Testis (tissue), 3 donors: ENCODE data around the gene MLC1. TPM values are rescaled to one million over a fixed set of nuclear protein-coding genes. Genes with fewer than 3 reads are reported as not detected.
A peak's percentile ranks its signal among the peaks of the same experiment; 100 is the strongest.

ENCODE experiments used
- DNase-seq: peaks from one replicate; pipeline ENCODE4 v3.0.0-alpha.2; 2019
- H3K27ac ChIP-seq, 2 donors: fragments of 200-600 bp; sonication (generic); one replicate each; pipeline ENCODE4 v1.5.1; 2019
- H3K27me3 ChIP-seq: fragments of 200-600 bp; sonication (generic); one replicate; pipeline ENCODE4 v1.5.1; 2019
- H3K36me3 ChIP-seq: fragments of 200-600 bp; sonication (generic); one replicate; pipeline ENCODE4 v1.5.1; 2017; ENCODE audit warnings: low read depth; ENCODE audit errors: missing control alignments
- H3K4me1 ChIP-seq: fragments of 200-600 bp; sonication (generic); one replicate; pipeline ENCODE4 v1.5.1; 2019
- H3K4me3 ChIP-seq, 2 donors: fragments of 200-600 bp; sonication (generic); one replicate each; pipeline ENCODE4 v1.5.1; 2017 to 2019
- H3K9me3 ChIP-seq: fragments of 200-600 bp; sonication (generic); one replicate; pipeline ENCODE4 v1.5.1; 2017
- CTCF ChIP-seq, 3 experiments: fragments of 450-650 bp in 2 of 3; fragments of 200-600 bp in 1 of 3; sonication (generic) in 1 of 3; IDR thresholded peaks; one replicate each; pipeline ENCODE4 v1.5.1; 2016 to 2019; ENCODE audit warnings: antibody characterized with exemption in 3 of 3, mild to moderate bottlenecking in 2 of 3, moderate library complexity in 1 of 3
- POLR2A ChIP-seq: fragments of 450-650 bp; IDR thresholded peaks from one replicate; pipeline ENCODE4 v1.6.1; 2017; ENCODE audit warnings: antibody characterized with exemption, mild to moderate bottlenecking, moderate library complexity
- WGBS, 2 donors: methylation state at CpG; one replicate each; pipeline ENCODE4 v1.1.5; 2018; 5-methylcytosine and 5-hydroxymethylcytosine counted together
- intact Hi-C: fragments of 100-400 bp; cut with DNase I; formaldehyde crosslinking; loops from one replicate; pipeline ENCODE4 v1.15.1; 2023; ENCODE audit warnings: low total_unique reads
- polyA plus RNA-seq: library from polyadenylated mRNA; stranded (reverse); fragments of 350-450 nt; fragmentation: Illumina TruSeq; extraction: RNeasy Lipid Tissue Mini Kit (QIAGEN cat#74804); gene quantifications from one replicate; pipeline ENCODE4 v1.2.3, GENCODE V29; 2014; ENCODE audit warnings: low read depth, low replicate concordance; ENCODE audit not compliant: insufficient read depth
- total RNA-seq, 2 donors: library from RNA; depleted of rRNA; stranded (reverse); fragments of >200 nt; gene quantifications; one replicate each; pipeline ENCODE4 v1.2.3, GENCODE V29; 2016

MLC1 gene
- total and polyA plus RNA-seq, 3 donors from 2014 or later: 1.3 to 1.5 (median 1.3) TPM

GRCh38 chr22:50014655-50015401 is 70.4 kb downstream of the MLC1 start:
- no peaks in the 10 kb centered on the region for H3K36me3 ChIP-seq
- H3K27ac ChIP-seq: no peak overlapping the region
- H3K9me3 ChIP-seq: no peaks in the 10 kb centered on the region
- WGBS, 2 donors: 1% methylated on average over 50 of the region's 91 CpGs; no CpG with 5 or more reads in 1 of the 2 donors
- H3K27me3 ChIP-seq: no peaks in the 10 kb centered on the region
- no peak for TF ChIP-seq CTCF (IDR thresholded peaks at IDR 0.05)
- no peak for TF ChIP-seq POLR2A
- no peak overlapping the region for H3K4me3 ChIP-seq
- peaks cover 9% of the 10 kb centered on the region for H3K4me1 ChIP-seq
- DNase-seq: no peak
- intact Hi-C loops: no loop called here

- peaks cover 9% of the 10 kb centered on the region for H3K4me1 ChIP-seq
- no peak for DNase-seq
- H3K9me3 ChIP-seq: no peaks in the 10 kb centered on the region
- 62 to 63% methylated on average over 8 to 16 of the region's 16 CpGs for WGBS, 2 donors
- H3K27ac ChIP-seq: no peak overlapping the region
- no peak for TF ChIP-seq CTCF (IDR thresholded peaks at IDR 0.05)
- TF ChIP-seq POLR2A: no peak
- no peak overlapping the region for H3K4me3 ChIP-seq
- intact Hi-C loops: no loop called here
- no peaks in the 10 kb centered on the region for H3K27me3 ChIP-seq
- H3K36me3 ChIP-seq: no peaks in the 10 kb centered on the region
Measured at GRCh38 chr22:50014053-50014501, 71.1 kb downstream of the MLC1 start.

DNA sequence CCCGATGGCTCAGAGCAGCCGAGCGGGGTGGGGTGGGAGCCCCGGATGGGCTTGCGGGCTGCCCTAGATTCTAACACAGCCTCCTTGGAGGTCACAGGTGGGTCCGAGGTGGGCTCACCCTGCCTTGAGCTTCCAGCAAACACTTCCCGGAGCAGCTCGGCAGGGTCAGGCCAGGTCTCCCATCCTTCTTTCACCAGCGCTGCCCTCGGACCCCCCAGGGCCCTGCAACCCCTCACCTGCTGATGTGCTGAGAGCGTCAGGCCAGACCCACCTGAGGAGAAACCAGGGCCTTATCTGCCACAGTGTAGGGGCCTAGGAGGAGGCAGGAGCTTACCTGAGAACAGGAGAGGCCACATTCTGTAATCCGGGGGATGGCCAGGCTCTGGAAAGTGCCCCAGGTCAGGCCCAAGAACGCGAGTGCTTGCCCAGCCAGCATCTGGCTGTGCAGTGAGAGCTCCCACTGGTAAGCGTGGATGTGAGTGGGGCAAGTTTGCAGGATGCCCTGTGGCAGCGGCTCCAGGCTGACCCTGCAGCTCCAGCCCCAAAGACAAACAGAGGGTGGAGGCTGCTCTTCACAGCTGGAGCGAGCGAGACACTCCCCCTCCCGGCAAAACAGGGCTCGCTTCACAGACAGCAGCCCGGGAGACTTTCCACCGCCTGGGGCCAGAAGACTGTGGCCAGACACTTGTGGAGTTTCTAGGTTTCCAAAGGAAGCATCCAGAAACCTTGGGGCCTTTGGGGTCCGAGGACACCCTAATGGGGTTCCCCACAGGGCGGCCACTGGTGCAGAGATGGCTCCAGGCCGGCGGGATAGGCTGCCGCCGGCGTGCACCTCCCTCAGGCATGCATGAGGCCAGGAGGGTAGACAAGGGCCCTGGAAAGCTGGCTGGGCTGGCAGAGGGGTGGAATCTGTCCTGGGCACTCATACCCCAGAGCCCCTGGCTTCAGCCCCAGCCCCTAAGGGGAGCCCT is 72.7 kb downstream of the MLC1 start, which contains the start of gene IL17REL:
TSS of gene IL17REL (minus strand) at position 555 of the 971 bp plus-strand sequence. CDS start at position 436, 119 bp downstream.
- WGBS, 2 donors: 66 to 68% methylated on average over 12 to 27 of the region's 29 CpGs
- no peak within 1 kb of the TSS for H3K27ac ChIP-seq
- H3K4me1 ChIP-seq: peaks cover 9% of the 10 kb centered on the region
- H3K9me3 ChIP-seq: no peaks in the 10 kb centered on the region
- no peaks in the 10 kb centered on the region for H3K27me3 ChIP-seq
- TF ChIP-seq POLR2A: no peak
- TF ChIP-seq CTCF (IDR thresholded peaks at IDR 0.05): peak in 1 of 3 experiments; percentile 8
- intact Hi-C loops: no loop called here
- H3K4me3 ChIP-seq: no peak within 1 kb of the TSS
- H3K36me3 ChIP-seq: no peaks in the 10 kb centered on the region
- peak; percentile 40 for DNase-seq

GRCh38 chr22:50011447-50012210 is 73.6 kb downstream of the MLC1 start:
- H3K27ac ChIP-seq: no peak overlapping the region
- DNase-seq: no peak
- no peaks in the 10 kb centered on the region for H3K36me3 ChIP-seq
- peaks cover 9% of the 10 kb centered on the region for H3K4me1 ChIP-seq
- no peaks in the 10 kb centered on the region for H3K9me3 ChIP-seq
- TF ChIP-seq CTCF (IDR thresholded peaks at IDR 0.05) (no peak), POLR2A (no peak)
- 47 to 55% methylated on average over 15 to 18 of the region's 18 CpGs for WGBS, 2 donors
- H3K4me3 ChIP-seq: no peak overlapping the region
- H3K27me3 ChIP-seq: no peaks in the 10 kb centered on the region
- intact Hi-C loops: no loop called here
